GM18868 (cell line): ENCODE results near the gene COTL1.
A peak's percentile ranks its signal among the peaks of the same experiment; 100 is the strongest.

ENCODE experiments used
- ATAC-seq: cut with Tn5 transposase; IDR thresholded peaks from one replicate; pipeline ENCODE4 v1.9.1; 2021; ENCODE audit warnings: mild to moderate bottlenecking, moderate library complexity; ENCODE audit not compliant: unreplicated experiment

COTL1 gene

DNA sequence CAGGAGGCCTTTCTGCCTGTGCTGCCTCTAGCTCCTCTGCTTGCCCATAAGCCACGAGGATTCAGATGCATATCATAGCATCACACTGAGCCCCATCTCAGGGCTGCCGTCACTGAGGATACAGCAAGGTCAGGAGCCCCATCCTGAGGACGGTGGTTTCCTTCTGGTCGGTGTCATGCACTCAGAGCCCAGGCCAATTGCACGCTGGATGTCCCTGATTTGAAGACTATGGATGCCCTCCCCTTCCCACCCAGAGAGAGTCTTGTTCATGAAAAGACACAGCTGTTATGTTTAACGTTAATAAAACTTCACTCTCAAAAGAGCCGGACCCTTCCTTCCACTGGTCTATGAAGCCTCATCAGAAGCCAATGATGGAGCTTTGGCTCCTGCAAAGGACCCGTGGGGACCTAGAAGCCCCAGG lies 19.9 kb downstream of the COTL1 start:
- ATAC-seq: no peak

DNA sequence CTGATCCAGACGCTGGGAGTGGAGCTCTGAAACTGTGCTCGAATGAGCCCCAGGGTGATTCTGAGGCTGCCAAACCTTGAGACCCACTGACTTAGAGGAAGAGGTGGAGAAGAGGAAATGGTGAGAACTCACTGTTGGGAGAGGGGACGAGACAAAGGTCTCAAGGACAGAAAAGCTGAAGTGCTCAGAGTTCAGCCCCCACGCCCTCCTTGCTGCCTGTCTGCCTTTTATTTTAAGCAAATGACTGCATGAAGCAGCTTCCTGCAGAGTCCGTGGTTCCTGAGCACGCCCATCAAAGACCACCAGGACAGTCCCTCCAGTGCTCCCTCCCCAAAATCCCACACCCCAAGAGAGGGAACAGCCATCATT lies 20.4 kb downstream of the COTL1 start:
- no peak for ATAC-seq

DNA sequence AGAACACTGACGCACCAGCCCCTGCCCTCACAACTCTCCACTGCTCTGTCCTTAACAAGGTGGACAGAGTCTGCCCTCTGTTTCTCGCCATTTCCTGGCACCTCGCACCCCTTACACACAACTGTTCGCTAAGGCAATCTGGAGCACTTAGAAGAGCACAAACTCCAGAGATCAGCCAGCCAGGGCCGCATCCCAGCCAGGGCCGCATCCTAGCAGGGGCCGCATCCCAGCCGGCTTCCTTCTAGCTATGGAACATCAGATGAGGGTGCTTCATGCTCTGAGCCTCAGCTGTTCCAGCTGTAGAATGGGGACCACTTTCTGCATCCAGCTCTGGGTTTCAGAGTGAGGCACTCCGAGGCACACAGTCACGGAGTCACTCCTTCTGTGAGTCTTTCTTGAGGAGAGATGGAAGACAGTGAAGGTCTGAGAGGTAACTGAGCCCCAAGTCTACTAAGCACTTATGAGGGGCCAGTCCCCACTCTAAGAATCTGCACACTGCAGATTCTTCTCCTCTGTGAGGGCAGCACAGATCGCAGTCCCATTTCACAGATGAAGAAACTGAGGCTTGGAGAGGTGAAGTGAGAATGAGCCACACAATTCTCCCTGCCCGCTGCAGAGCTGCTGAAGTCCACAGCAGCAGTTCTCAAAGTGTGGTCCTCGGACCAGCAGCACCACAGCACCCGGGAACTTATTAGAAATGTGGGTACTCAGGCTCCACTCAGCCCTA lies 20.9 kb downstream of the COTL1 start:
- ATAC-seq: no peak

DNA sequence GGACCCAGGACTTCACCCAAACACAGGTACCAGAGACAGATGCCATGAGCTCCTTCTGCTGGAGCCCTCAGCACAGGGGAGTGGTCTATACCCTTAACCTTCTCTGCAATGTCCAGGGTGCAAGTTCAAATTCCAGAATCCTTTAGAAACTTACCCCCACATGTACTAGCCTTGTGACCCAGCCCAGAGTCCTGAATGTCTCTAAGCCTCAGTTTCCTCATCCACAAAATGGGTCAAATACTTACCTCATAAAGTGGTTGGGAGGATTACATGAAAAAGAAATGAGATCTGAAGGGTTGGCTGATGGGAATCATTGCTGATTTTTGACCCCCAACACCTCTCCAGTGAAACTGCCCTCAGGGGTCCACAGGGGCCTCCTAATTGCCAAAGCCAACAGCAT lies 21.7 kb downstream of the COTL1 start:
- no peak for ATAC-seq

DNA sequence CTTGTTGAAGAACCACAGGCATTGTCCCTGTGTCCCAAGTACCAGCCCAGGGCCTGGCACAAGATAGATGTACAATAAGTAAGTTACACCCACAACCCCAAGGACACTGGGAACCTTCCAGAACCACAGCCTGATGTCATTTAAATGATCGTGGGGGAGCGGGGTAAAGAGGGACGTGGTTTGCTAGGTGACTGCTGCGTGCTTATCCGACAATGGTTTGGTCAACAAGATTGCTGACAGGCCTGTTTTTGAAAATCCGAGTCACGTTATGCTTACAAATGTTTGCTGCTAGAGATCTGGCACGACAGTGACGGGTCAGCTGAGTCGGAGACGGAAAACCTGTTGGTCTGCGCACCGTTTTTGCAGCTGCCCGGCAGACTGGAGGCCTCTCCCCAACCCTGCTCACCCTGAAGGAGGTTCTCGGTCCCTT lies 22.8 kb downstream of the COTL1 start:
- no peak for ATAC-seq

DNA sequence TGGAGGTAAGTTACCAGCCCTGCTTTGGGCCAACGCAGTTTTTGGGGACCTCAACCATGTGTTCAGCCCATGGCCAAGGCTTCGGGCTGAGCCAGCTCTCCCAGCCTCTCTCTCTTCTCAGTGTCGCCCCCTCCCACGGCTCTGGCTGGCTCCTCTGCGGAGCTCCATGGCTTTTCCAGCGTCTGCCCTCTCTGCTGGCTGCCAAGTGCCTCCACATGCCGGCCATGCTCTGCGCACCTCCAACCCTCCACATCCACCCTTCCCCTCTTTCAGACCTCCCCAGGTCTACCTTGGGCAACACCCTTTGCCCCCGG lies 23.2 kb downstream of the COTL1 start:
- no peak for ATAC-seq

DNA sequence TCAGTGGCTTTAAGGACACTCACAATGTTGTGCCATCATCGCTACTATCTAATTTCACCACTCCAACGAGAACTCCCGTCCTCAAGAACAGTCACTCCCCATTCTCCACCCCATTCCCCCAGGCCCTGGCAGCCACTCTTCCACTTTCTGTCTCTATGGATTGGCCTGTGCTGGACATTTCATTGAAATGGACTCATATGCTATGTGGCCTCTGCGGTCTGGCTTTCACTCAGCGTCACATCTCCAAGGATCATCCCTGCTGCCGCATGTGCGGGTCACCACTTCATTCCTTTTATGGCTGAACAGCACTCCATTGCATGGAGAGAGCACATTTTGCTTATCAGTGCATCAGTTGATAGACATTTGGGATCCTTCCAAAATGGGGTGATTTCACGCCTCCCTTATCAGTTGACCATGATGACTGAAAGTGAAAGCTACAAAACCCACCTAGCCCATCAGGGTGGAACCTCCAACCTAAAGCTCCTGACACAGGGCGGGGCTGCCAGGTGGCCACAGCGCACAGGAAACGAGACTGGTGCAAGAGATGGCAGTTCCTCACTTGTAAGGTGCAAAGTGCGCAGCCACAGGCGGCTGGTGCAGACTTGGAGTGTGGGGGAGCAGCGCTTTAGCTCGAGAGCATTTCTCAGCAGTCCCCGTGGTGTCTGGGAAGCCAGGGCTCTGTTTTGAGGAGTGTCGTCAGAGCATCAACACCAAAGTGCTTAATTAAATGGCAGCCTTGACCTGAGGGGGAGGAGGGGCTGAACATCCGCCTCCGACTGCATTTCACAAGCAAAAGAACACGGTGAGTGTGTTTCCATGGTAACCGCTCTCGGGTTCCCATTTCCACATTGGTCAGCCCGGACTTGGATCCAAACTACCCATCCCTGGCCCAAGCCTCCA lies 23.8 kb downstream of the COTL1 start:
- ATAC-seq: peak; percentile 90

DNA sequence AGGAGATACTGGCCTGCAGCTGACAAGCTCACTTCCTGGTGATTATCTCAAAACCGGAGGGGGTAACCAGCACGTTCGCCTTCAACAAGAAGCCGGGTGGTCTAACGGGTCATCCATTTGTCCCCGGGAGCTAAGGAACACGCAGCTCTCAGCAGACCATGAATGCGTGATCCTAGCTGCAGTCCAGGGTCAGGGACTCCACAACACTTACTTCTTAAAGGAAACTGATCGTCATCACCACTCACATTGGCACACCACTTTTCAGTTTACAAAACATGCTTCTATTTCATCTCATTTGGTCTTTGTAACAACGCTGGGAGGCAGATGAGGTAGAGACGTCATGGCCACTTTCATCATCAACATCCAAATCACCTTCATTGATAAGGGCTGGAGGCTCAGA lies 25.2 kb downstream of the COTL1 start:
- ATAC-seq: no peak

DNA sequence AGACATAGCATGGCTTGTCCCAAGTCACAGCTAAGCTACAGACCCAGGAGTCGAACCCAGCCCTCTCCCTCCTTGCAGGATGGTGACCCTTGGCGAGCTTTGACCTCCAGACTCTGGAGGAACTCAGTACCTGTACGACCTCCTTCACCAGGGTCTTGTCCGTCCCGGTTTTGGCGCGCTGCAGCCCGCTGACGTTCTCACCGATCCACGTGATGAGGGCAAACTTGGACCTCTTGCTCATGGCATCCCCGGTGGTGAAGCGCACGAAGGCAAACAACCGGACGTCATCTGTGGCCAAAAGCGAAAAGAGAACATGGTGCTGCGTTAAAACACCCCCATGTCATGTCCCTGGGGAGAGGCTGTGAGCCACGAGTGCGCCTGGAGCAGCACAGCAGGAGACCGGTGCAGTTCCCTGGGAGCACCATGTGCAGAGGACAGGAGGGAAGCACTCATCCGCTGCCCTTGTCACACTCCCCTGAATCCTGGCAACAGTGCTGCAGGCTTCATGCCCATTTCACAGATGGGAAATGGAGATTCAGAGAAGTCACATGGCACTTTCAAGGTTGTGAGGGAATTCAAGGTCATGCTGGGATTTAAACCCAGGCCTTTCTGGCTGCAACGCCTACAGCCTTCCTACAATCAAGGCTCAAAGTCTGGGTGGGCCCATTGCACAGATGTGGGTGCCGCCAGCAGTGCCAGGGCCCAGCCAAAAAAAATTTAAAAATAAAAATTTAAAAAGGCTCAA lies 27.7 kb downstream of the COTL1 start:
- no peak for ATAC-seq

DNA sequence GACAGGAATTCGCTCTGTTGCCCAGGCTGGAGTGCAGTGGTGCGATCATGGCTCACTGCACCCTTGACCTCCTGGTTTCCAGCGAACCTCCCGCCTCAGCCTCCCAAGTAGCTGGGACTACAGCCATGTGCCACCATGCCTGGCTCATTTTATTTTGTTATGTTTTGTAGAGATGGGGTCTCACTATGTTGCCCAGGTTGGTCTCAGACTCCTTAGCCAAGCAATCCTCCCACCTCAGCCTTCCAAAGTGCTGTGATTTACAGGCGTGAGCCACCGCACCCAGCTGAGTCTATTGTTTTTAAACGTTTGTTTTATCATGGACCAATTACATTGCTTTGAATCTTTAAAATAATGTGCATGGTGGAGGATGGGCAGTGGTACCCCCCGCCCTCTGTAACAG lies 28.9 kb downstream of the COTL1 start:
- no peak for ATAC-seq

DNA sequence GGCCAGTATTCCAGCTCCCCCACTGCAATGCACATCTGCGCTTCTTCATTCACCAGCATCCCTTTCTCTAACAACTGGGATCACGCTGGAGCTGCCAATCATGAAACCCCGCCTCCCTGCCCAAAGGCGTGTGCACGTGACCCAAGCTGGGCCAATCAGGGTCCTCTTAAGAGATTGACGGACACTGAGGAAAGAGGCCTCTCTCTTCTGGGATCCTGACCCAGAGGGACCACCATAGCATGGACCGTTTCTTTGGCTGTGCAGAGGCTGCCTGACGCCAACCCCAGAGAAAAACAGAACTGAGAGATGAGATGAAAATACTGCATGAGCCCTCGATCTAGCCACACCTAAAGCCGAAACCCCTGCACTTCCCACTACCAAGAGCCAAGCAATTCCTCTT lies 32.0 kb downstream of the COTL1 start:
- peak; percentile 75 for ATAC-seq

DNA sequence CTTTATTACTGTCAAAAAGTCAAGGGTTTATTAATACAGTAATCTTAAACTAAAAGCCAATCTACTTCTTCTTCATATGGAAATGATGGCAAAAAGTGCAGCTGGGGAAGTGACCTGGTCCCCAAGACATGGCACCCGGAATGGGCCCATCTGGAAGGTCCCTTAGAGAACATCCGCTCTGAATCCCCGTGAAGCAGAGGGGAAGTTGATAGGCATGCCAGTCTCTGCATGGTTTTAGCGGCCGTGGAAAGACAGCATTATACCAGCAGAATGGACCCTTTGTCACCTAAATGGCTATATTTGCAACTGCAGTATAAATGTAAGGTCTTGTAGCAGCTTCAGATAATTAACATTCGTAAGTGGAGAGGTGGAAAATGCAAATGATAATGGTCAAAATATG lies 32.4 kb downstream of the COTL1 start:
- ATAC-seq: peak; percentile 8

DNA sequence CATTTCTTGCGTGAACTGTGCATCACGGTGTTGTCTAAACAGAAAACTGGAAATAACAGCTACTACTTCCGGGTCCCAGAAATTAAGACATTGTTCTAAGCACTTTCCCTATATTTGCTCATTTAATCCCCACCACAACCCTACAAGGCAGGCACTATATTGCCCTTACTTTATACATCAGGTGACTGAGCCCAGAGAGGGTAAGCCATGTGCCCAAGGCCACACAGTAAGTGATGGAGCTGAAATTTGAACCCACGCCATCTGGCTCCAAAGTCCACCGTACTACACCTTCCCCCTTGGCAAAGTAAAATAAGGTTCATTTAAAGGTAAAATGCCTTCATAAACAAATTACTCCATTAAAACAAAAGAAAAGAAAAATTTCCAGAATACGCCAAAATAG lies 33.2 kb downstream of the COTL1 start:
- no peak for ATAC-seq

DNA sequence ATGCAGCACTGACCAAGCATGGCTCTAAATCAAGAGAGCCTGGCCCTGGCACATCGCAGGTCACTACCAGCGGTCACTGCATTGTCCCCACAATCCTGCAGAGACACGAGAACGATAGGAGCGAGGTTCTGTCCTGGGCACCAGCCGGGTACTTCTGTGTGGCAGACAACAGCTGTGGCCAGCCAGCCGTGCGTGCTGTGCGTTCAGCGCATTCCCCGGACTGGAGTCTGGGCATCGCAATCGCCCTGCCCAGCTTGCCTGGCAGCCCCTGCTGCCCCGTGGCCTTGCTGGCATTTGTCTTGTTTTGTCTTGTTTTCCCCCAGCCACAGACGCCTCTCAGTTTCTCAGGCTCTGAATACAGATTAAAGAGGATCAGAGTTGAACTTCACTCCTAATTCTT lies 33.9 kb downstream of the COTL1 start:
- ATAC-seq: no peak

DNA sequence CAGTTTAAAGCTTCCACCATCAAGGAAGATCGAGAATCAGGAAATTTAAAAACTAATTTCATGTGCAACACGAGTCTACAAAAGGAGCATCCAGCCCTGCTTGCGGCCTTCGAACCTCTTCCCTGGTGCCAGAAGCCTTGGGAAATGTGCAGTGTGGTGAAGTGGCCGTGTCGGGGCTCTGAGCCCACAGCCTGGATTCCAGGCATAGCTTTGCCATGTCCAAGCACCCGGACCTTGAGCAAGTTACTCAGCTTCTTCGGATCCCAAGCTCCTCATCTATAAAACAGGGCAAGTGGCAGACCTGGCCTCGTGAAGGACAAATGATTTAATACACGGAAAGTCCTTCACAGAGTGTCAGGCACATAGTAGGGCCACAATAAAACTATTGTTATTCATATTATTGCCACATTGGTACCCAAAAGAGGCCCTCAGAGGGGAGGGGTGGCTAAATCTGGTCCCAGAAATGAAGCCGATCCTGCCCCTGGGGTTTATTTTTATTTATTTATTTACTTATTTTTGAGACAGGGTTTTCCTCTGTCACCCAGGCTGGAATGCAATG lies 34.8 kb downstream of the COTL1 start:
- ATAC-seq: no peak

DNA sequence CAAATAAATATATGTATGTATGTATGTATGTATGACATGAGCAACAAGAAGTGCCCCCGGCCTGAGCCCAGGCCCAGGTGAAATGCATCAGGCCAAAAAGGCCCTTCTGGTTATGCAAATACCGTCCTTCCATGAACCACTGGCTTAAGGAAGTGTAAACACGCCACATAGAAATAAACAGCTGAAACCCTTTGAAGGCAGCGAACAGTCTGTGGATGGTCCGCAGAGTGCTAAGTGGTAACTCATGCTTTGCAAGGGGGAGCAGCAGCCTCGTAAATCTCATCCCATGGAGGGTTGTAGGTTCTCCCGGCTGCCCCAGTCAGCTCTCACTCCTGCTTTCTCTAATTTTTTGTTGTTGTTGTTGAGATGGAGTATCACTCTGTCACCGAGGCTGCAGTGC lies 36.7 kb downstream of the COTL1 start:
- no peak for ATAC-seq

DNA sequence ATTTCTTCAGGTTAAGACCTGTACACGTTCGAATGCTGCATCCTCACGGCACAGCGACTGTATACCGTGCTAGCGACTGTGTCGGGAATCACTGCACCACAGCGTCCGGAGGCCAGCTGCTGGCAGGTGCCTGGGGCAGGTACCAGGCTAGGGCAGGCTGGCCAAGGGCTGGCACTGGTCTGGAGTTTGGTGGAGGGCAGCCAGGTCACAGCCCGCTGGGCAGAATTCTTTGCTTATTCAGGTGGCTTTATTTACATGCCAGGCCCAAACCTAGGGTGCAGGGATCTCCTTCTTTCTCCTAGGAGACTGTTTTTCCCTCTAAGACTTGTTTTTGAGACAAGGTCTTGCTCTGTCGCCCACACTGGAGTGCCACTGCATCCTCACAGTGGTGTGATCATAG lies 37.9 kb downstream of the COTL1 start:
- no peak for ATAC-seq

DNA sequence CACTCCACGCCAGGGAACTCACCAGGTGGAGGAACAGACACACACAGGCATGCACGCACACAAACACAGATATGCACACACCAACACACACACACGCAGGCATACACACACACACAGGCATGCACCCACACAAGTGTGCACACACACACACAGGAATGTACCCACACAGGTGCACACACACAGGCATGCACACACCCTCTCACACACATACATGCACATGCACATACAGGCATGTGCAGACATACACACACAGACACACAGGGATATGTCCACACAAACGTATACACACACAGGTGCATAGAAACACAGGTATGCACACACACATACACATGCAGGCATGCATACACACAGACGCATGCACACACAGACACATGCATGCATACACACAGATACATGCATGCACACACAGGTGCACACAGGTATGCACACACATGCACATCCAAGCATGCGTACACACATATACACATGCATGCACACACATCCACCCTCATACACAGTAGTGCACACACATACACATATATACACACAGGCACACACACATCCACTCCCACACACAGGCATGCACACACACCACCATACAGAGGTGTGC lies 39.2 kb downstream of the COTL1 start:
- ATAC-seq: no peak

DNA sequence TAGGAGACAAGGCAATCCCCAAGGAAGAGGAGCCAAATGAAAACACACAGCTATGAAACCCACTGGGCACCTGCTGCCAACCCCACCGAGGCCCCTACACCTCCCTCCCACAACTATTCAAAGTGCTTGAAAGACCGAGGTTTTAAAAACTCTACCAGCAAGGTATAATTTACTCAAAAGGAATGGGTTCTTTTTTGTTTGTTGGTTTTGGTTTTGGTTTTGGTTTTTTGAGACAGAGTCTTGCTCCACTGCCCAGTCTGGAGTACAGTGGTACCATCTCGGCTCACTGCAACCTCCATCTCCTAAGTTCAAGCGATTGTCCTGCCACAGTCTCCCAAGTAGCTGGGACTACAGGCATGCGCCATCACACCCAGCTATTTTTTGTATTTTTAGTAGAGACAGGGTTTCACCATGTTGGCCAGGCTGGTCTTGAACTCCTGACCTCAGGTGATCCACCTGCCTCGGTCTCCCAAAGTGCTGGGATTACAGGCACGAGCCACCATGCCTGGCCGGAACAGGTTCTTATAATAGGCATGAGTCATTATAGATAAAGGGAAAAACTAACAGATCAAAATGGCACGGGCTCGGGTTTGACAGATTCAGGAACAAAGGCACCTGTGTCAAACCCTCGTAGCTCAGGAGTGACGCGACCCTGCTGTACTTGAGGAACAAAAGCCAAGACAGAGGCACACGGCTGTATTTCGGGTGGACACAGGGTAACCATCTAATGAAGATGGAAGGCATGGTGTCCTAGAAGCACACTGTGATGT lies 40.7 kb downstream of the COTL1 start:
- no peak for ATAC-seq

DNA sequence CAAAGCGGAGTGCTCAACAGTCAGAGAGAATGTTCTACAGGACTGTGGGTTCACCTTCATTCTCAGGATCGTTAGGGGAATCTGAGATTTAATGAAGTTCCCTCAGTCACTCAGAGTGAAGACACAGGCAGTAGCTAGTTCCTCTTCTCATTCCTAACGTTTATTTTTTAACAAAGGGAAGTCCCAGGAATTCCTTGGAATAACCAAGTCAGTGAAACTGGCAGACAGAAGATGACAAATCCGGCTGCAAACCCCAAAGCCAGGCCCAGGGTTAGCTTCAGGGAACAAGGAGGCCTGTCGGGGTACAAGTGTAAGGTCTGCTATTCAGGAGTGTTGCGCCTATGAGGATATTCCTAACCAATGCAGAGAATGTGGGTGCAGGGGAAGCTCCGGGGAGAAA lies 42.0 kb downstream of the COTL1 start:
- ATAC-seq: no peak
